Prostate gland (tissue), 2 donors: Measurements from ENCODE around the gene KDM4B.

Experiments used
- CTCF ChIP-seq, 4 experiments: fragments of 200-600 bp in 2 of 4; fragments of 450-650 bp in 2 of 4; sonication (generic) in 2 of 4; IDR thresholded peaks; 1 replicate in 3 of 4; 2 replicates in 1 of 4; pipeline ENCODE4 v1.5.1; 2016 to 2019; ENCODE audit warnings: antibody characterized with exemption in 4 of 4, mild to moderate bottlenecking in 2 of 4, moderate library complexity in 2 of 4
- POLR2AphosphoS5 ChIP-seq: sonication (generic); formaldehyde crosslinking; IDR thresholded peaks from one replicate; pipeline ENCODE4 v1.6.1; 2017; ENCODE audit warnings: antibody characterized with exemption

DNA sequence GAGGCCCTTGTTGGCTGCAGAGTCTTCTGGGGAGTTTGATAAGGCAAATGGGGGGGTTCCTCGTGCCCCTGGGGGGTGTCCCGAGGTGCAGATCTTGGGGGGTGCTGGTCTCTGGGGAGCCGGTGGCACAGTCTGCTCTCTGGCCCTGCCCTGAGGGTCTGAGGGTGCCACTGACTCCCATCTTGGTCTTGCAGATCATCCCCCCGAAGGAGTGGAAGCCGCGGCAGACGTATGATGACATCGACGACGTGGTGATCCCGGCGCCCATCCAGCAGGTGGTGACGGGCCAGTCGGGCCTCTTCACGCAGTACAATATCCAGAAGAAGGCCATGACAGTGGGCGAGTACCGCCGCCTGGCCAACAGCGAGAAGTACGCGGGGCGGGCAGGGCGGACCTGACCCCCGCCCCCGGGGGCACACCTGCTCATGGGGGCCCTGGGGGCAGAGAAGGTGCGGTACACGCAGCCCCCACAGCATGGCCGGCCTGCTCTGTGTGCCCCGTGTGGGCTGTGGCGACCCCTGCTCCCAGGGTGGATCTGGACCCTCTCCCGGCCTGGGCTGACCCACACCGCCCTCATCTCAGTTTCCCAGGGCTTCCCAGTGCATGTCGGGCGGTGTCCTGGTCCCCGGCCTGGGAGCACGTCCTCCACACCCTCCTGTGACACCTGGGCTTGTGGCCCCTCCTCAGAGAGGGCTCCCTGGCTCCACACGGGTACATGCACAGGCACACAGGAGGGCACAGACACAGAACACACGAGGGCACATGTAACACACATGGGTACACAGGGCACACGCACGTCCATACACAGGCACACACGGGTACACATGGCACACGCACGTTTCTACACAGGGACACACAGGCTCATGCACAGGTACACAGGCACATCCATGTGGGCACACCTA lies 71.0 kb downstream of the KDM4B start:
- TF ChIP-seq POLR2AphosphoS5 (no peak), CTCF (IDR thresholded peaks at IDR 0.05) (no peak)
